GM19193 (cell line): Measurements from ENCODE around the gene CNN1.

Experiments
- POLR2A ChIP-seq: IDR thresholded peaks from 4 replicates; pipeline ENCODE4 v1.6.1; 2011; ENCODE audit not compliant: insufficient read depth, insufficient read length; ENCODE audit errors: extremely low read depth

CNN1 gene

DNA sequence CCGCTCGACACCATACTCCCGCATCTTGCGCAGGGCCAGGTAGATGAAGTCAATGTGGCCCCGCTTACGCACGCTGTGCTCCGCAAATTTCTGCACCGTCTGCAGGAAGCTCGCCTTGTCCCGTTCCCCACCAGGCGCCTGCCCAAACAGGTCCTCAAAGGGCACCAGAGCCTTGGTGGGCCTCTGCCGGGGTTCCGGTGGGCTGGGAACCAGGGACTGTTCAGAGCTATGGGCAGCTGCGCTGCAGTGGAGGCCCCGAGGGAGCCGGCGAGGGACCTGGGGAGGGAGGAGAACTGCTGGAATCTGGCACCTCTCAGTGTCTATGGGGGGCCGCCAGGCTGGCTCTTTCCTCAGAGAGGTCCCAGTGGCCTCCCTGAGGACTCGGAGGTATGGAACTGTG is 24.7 kb upstream of the CNN1 start:
- no peak for TF ChIP-seq POLR2A

DNA sequence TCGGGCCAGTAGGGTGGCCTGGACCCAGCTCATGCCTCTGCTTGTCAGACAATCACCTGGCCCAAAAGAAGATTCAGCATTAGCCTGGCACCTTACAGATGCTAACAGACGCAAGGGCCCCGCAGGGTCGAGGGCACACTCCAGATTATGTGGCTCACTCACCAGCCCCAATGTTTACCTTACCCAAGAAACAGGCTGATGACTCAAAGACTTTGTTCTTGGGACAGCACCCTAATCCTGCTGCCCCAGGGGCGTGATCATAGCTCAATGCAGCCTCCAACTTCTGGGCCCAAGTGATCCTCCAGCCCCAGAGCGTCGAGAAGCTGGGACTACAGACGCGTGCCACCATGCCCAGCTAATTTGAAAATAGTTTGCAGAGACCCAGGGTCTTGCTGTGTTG is 19.5 kb upstream of the CNN1 start:
- no peak for TF ChIP-seq POLR2A

DNA sequence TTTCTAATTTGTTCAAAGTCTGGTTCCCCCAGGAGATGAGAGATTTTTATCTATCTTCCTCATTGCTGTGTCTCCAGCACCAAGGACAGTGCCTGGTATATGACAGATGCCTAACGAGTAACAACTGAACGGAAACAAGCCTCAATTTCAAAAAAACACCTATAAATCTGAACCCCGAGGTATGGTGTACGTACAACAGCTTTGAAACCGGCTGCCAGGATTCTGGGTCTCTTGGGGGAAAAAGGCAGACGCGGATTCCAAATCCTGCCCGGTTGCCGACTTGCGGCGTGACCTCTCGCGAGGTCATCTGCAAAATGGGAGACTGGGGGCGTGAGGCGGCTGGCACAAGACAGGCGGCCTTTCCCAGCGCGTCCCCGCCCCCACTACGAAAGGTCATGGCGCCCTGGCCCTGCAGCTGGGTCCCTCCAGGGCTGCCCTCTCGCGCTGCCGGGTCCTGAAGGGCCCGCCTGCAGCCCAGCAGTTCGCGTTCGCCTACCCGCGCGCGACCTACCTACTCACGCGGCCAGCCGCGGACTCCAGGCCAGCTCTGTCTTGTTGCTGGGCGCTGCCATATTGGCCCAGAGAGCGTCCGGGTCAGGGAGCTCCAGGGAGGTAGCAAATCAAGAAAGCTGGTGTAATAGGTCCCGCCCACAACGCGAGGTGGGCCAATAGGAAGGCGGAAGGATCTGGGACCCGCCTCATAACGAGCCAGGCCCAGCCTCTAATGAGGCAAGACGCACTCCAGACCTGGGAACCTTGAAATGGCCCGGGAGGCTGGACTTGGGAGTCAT is 9.9 kb upstream of the CNN1 start, which contains the start of gene ECSIT:
ECSIT (minus strand) TSS at position 584 of the 791 bp plus-strand sequence. CDS start 9,964 bp downstream, outside the sequence.
- peak; percentile 75 for TF ChIP-seq POLR2A

DNA sequence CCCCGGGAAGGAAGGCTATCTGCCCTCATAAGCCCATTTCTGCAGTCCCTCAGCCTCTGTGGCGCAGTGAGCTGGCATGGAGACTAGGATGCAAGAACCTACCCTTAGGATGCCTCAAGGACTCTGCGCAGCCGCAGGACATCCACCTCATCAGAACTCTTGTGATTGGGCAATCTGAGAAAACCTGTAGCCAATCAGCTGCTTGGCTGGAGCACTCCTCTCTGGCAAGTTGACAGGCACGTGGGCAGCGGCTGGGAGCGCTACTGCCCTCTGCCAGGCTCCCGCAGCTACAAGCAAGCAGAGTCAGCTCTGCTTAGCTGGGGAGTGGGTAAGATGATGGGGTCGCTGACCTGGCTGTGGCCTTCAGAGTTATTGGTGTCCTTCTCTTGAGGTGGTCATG is 8.2 kb upstream of the CNN1 start:
- TF ChIP-seq POLR2A = no peak

DNA sequence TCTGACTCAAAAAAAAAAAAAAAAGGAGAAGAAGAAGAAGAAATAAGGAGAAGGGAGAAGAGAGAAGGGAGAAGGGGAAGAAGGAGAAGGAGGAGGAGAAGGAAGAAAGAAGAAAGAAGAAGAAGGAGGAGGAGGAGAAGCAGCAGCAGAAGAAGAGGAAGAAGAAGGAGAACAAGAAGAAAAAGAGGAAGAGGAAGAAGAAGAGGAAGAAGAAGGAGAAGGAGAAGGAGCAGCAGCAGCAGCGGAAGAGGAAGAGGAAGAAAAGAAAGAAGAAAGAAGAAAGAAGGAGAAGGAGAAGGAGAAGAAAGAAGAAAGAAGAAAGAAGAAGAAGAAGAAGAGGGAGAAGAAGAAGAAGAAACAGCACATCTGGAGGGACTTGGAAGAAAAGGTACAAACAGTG is 4.1 kb upstream of the CNN1 start:
- no peak for TF ChIP-seq POLR2A

DNA sequence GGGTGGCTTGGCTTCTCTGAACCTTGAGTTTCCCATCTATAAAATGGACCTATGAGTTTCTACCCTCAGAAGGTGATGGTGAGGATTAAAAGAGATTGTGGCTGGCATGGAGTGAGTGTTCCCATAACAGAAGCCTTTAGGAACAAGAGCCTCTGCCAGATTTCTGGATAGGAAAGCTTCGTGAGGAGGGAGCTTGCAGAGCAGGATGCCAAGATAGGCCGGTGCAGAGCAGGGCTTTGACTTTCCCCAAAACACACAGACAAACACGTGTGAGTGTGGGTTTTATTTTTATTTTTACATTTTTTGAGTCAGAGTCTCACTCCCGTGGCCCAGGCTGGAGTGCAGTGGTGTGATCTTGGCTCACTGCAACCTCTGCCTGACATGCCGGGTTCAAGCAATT is 3.7 kb upstream of the CNN1 start:
- TF ChIP-seq POLR2A = no peak

DNA sequence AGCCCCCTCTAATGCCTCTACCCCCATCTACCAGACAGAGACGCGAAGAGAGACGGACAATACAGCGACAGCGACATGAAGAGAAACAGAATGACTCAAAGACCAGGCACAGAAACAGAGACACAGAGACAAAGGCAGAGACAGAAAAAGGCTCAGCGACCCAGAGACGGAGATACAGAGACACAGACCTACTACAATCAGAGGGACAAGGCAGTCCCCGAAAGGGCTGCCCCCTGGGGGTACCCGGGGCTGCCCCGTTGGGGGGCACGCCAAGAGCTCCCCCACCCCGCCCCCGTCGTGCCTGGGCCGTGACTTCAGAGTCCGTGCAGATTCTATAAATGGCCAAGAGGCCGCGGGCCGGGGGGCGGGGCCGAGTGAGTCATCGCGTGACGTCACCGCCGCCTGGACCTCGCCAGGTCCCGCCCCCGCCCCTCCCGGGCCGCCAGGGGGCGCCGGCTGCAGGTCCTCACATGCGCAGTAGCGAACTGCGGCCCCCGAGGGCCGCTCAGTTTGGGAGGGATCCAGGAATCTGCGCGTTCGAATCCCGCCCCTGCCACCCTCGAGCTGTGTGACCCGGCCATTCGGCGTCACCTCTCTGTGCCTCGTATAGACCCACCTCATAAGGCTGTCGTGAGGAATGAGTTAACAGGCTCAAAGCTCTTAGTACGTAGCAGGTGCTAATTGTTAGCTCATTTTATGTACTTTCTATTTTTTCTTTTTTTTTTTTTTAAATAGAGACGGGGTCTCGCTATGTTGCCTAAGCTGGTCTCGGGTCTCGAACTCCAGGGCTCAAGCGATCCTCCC is 2.7 kb upstream of the CNN1 start:
- TF ChIP-seq POLR2A = peak; percentile 41

DNA sequence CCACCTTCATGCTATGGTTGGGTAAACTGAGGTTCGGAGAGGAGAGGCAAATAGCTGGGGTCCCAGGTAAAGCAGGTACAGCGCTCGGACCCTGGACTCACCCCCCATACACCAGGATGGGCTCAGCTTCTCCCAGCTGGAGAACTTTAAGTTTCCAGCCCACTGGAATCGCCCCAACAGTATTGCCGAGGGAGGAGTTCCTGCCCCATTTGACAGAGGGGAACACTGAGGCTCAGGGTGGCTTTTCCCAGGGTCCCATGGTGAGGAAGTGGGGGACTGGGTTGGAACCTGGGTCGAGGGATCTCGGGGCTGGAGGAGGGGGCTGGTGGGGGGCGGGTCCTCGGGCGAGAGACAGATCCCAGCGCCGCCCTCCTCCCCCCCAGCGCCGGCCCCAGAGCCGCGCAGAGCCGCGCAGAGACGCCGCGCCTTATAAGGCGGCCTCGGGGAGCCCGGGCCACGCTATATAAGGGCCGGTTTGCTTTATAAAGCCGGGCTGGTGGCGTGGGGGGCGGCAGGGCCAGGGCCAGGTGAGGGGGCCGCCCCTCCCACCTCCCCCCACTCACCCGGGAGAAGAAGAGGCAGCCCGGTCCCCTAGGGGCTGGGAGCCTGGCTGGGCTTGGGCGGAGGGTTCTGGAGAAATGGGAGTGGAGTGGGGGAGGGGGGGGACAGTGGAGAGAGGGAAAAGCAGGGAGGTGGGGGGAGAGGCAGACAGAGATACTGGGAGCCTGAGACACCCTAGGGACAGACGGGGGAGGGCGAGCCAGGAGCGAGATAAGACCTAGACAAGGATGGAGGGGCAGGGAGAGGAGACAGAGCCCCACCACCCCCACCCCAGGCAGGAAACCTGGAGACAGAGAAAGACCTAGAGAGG is 1.1 kb downstream of the CNN1 start:
- no peak for TF ChIP-seq POLR2A

DNA sequence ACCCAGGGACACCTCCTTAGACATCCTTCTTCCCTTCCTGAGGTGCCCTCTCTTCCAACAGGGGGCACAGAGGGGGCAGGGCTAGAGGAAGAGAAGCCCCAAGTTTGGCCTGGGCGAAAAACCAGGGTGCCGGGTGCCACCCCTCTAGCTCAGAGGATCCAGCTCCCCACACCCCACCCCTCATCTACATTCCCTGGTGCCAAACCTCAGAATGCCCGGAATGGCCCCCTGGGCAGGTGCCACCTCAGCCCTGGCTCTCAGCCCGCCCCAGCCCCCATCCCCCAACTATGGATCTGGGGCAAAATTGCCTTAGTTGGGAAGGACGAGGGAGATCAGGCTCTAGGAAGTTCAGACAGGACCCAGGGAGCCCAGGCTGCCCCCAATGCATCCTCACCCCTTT is 2.0 kb downstream of the CNN1 start:
- no peak for TF ChIP-seq POLR2A

DNA sequence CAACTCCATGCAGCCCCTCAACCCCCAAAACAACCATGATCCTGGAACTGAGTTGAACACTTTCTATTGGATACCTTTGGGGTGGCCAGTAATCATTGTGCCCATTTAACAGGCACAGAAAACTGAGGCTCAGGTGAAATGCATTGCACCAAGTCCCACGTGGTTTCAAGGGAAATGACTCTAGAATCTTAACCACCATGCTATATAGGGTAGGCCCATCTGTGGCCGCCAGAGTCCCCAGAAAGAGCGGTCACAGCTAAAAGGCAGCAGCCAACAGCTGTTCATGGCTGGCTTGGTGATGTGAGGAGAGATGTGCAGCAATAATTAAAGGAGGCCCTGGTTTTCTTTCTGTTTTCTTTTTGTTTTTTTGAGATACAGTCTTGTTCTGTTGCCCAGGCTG is 2.6 kb downstream of the CNN1 start:
- TF ChIP-seq POLR2A = no peak

DNA sequence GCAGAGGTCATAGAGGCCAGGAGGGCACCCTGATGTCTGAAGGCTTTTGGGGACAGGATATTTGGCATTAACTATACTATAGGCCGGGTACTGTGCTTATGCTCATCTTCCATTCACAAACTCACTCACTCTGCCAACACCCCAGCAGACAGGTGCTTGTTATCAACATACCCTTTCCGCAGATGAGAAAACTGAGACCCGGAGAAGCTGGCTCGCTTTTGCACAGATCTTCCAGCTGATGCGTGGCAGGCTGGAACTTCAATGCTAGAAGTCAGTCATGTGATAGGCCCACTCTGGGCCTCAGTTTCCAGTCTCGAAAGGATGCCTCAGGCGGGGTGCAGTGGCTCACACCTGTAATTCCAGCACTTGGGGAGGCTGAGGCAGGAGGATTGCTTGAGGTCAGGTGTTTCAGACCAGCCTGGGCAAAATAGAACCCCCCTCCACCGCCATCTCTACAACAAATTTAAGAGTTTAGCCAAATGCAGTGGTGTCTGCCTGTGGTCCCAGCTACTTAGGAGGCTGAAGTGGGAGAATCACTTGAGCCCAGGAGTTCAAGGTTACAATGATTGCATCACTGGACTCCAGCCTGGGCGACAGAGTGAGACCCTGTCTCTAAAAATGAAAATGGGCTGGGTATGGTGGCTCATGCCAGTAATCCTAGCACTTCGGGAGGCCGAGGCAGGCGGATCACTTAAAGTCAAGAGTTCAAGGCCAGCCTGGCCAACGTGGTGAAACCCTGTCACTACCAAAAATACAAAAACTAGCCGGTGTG is 9.5 kb downstream of the CNN1 start:
- TF ChIP-seq POLR2A = no peak

DNA sequence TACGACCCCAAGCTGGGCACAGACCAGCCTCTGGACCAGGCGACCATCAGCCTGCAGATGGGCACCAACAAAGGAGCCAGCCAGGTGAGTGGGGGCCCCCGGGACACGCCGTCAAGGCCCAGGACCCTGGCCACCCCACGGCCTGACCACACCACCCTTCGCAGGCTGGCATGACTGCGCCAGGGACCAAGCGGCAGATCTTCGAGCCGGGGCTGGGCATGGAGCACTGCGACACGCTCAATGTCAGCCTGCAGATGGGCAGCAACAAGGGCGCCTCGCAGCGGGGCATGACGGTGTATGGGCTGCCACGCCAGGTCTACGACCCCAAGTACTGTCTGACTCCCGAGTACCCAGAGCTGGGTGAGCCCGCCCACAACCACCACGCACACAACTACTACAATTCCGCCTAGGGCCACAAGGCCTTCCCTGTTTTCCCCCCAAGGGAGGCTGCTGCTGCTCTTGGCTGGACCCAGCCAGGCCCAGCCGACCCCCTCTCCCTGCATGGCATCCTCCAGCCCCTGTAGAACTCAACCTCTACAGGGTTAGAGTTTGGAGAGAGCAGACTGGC is 10.8 kb downstream of the CNN1 start:
- no peak for TF ChIP-seq POLR2A

DNA sequence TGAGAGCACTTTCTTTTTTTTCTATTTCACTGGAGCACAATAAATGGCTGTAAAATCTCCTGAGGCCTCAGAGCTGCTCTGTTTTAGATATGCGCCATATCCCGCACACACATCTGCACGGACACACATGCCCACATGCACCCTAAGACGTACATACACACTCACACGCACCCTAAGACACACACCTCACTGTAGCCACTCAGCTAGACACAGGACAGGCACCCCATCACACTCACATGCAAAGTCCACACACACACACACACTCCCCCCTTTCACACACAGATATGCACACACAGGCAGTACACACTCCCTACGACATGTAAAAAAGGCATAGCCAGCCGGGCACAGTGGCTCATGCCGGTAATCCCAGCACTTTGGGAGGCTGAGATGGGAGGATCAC is 11.6 kb downstream of the CNN1 start:
- TF ChIP-seq POLR2A = no peak
